ENCODE measurements around the gene GINS1.
"Not testable (repeated sequence)": the region's sequence is repeated elsewhere in the genome, so short reads cannot be mapped to it uniquely, and the experiment has no call there.

The GINS1 gene

DNA sequence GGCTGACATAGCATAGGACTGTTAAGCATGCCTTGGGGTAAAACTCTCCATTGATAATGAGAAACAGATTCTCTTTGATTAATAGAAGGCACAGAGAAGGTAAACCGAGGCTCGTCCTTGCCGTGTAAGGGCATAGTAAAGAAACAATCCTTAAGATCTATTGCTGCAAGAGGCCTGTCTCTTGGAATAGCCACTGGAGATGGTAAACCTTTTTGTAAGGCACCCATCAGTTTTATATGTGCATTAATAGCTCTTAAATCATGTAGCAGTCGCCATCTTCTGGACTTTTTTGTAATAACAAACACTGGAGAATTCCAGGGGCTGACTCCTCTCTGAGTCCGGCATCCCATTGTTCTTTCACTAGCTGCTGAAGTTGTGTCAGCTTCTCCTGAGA lies 8.4 kb upstream of the GINS1 start:
- H3K4me3 ChIP-seq (ENCODE audit: low read length), result no peak overlapping the region
- no peak for TF ChIP-seq ZNF274 (IDR thresholded peaks at IDR 0.05; ENCODE audit: low read depth, low read length)

DNA sequence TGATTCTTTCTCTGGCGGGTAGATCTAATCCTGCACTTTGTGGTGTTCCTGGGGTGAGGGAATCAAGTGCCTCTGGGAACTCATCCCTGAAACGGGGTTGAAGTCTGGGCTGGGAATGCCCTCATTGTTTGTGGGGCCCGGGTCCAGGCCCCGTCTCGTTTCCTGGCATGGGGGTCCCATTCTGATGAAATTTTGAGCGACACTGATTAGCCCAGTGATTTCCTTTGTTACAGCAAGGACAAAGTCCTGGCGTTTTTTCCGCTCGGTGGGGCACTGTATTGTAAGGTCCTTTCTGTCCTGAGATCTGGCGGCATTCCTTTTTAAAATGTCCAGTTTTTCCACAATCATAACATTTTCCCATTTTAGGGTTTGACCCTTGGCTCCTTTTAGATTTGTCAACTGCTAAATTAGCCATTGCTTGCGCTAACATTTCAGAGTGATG lies 7.2 kb upstream of the GINS1 start:
- not testable (repeated sequence) for H3K4me3 ChIP-seq (ENCODE audit: low read length)

GRCh38 chr20:25402583-25402982 lies 4.9 kb upstream of the GINS1 start:
- no peak for TF ChIP-seq ZNF274 (IDR thresholded peaks at IDR 0.05; ENCODE audit: low read depth, low read length)
- H3K4me3 ChIP-seq (ENCODE audit: low read length), result no peak overlapping the region

DNA sequence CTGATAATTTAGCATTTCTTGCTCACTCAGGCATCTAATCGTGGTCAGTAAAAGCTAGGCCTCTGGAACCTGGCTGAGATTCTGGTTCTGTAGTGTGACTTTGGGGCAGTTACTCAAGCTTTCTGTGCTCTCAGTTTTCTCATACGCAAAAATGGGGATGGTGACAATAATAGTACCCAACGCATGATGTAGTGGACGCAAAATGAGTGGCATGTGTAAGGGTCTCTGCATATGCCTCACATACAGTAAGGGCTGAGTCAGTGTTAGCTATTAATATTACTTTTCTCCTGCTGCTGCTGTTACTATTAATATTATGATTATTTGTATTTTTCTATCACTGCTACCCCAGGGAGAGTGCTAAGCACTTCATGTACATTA lies 686 bp downstream of the GINS1 start:
- TF ChIP-seq ZNF274 (IDR thresholded peaks at IDR 0.05; ENCODE audit: low read depth, low read length), result no peak
- H3K4me3 ChIP-seq (ENCODE audit: low read length), result peak overlapping the region; percentile 85

DNA sequence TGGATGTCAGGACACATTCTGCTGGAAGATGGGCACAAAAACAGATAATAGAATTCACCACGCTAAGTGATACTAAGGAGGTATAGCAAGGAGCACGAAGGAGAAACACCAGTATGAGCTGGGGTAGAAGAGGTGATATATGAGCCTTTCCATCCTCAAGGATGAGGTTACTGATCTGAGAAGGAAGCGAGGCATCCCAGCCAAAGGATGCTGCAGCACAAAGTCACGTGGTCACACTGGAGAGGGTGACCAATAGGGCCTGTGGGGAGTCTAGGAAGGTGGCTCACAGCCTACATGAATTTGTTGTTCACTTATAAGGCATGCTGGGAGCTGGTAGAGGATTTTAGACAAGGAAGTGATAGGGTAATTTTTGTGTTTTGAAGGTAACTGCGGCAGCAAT lies 1.4 kb downstream of the GINS1 start:
- H3K4me3 ChIP-seq (ENCODE audit: low read length), result peak overlapping the region; percentile 85

GRCh38 chr20:25418776-25419175 lies 11.3 kb downstream of the GINS1 start:
- no peak overlapping the region for H3K4me3 ChIP-seq (ENCODE audit: low read length)
- TF ChIP-seq ZNF274 (IDR thresholded peaks at IDR 0.05; ENCODE audit: low read depth, low read length), result no peak

More for the DNA sequence above, 1.4 kb downstream of the GINS1 start:
- TF ChIP-seq ZNF274 (IDR thresholded peaks at IDR 0.05; ENCODE audit: low read depth, low read length), result no peak

DNA sequence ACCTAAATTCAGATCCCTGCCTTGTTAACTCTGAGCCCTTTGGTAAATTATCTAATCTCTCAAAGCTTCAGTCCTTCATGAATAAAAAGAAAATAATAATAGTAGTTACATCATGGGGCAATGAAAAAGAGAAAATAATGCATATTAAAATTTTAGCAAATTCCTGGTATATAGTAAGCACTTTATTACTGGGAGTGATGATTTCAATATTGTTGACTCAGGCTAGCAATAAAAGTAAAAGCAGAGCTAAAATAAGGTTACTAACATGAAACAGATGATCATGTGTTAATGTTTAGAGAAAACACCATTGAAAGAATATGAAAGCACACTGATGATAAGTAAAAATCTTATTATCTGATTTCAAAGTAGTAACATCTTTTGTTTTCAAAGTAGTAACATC lies 13.6 kb downstream of the GINS1 start:
- no peak overlapping the region for H3K4me3 ChIP-seq (ENCODE audit: low read length)
- TF ChIP-seq ZNF274 (IDR thresholded peaks at IDR 0.05; ENCODE audit: low read depth, low read length), result no peak

DNA sequence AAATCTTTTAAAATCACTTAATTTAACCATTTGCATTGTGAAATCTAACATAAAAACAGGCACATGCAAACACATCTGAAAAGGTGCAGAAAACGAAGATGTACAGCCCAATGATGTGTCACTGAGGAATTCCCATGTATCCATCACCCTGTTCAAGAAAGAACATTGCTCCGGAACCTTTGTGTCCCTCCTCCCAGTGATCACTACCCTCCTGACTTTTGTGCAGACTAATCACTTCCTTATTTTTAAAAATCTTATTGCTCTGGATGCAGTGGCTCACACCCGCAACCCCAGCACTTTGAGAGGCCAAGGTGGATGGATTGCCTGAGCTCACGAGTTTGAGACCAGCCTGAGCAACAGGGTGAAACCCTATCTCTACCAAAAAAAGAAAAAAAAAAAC lies 14.6 kb downstream of the GINS1 start:
- no peak overlapping the region for H3K4me3 ChIP-seq (ENCODE audit: low read length)
- no peak for TF ChIP-seq ZNF274 (IDR thresholded peaks at IDR 0.05; ENCODE audit: low read depth, low read length)

DNA sequence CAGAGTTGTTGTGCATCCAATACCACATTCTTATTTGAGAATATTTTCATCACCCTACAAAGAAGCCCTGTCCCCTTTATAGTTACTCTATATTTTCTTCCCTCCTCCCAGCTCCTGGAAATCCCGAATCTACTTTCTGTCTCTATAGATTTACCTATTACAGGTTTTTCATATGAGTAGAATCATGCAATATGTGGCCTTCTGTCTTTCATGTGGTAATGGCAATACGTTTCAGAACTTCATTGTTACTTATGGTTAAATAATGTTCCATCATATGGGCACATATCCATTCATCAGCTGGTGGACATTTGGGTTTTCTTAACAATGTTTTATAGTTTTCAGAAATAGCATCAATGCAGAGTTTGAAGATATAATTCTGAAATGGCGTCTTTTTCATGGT lies 17.1 kb downstream of the GINS1 start:
- H3K4me3 ChIP-seq (ENCODE audit: low read length), result no peak overlapping the region
- no peak for TF ChIP-seq ZNF274 (IDR thresholded peaks at IDR 0.05; ENCODE audit: low read depth, low read length)

GRCh38 chr20:25437153-25437581 lies 29.7 kb downstream of the GINS1 start:
- no peak for TF ChIP-seq ZNF274 (IDR thresholded peaks at IDR 0.05; ENCODE audit: low read depth, low read length)
- no peak overlapping the region for H3K4me3 ChIP-seq (ENCODE audit: low read length)

DNA sequence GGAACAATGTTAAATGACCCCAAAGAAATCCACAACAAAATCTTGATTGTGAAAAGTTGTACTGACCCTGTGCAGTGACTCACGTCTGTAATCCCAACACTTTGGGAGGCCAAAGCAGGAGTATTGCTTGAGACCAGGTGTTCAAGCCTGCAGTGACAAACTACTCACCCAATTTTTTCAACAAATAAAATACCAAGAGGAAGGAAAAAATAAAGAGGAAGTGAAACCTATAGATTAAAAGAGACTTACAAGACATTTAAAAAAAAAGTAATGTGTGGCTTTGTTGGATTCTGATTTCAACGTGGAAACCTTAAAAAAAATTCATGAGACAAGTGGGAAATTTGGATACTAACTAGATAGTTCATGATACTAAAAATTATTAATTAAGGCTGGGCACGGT lies 31.9 kb downstream of the GINS1 start:
- TF ChIP-seq ZNF274 (IDR thresholded peaks at IDR 0.05; ENCODE audit: low read depth, low read length), result no peak
- H3K4me3 ChIP-seq (ENCODE audit: low read length), result no peak overlapping the region

GRCh38 chr20:25444556-25444955 lies 37.1 kb downstream of the GINS1 start:
- no peak for TF ChIP-seq ZNF274 (IDR thresholded peaks at IDR 0.05; ENCODE audit: low read depth, low read length)
- H3K4me3 ChIP-seq (ENCODE audit: low read length), result no peak overlapping the region

- no peak for TF ChIP-seq ZNF274 (IDR thresholded peaks at IDR 0.05; ENCODE audit: low read depth, low read length)
- H3K4me3 ChIP-seq (ENCODE audit: low read length), result no peak overlapping the region
These were observed 40.2 kb downstream of the GINS1 start for GRCh38 chr20:25447671-25448070.

GRCh38 chr20:25452333-25452732 lies 44.9 kb downstream of the GINS1 start:
- TF ChIP-seq ZNF274 (IDR thresholded peaks at IDR 0.05; ENCODE audit: low read depth, low read length), result no peak

GRCh38 chr20:25453035-25453810 lies 45.8 kb downstream of the GINS1 start:
- no peak overlapping the region for H3K4me3 ChIP-seq (ENCODE audit: low read length)
- no peak for TF ChIP-seq ZNF274 (IDR thresholded peaks at IDR 0.05; ENCODE audit: low read depth, low read length)

More at GRCh38 chr20:25452333-25452732, 44.9 kb downstream of the GINS1 start:
- no peak overlapping the region for H3K4me3 ChIP-seq (ENCODE audit: low read length)
